Glomerular endothelial cell (primary cell): Measurements from ENCODE around the gene LY6G5C. TPM values are rescaled to one million over a fixed set of nuclear protein-coding genes. Genes with fewer than 3 reads are reported as not detected.
A peak's percentile ranks its signal among the peaks of the same experiment; 100 is the strongest.

Source experiments
- DNase-seq: peaks from one replicate; pipeline ENCODE4 v3.0.0-alpha.2; 2011; ENCODE audit warnings: low read depth, low spot score; ENCODE audit errors: extremely low read depth
- total RNA-seq: library from RNA; depleted of rRNA; stranded (reverse); fragments of >200 nt; gene quantifications from 2 replicates; pipeline ENCODE4 v1.2.3, GENCODE V29; 2015

Gene LY6G5C
- total RNA-seq, 1 donor from 2014 or later = 4.1 TPM

DNA sequence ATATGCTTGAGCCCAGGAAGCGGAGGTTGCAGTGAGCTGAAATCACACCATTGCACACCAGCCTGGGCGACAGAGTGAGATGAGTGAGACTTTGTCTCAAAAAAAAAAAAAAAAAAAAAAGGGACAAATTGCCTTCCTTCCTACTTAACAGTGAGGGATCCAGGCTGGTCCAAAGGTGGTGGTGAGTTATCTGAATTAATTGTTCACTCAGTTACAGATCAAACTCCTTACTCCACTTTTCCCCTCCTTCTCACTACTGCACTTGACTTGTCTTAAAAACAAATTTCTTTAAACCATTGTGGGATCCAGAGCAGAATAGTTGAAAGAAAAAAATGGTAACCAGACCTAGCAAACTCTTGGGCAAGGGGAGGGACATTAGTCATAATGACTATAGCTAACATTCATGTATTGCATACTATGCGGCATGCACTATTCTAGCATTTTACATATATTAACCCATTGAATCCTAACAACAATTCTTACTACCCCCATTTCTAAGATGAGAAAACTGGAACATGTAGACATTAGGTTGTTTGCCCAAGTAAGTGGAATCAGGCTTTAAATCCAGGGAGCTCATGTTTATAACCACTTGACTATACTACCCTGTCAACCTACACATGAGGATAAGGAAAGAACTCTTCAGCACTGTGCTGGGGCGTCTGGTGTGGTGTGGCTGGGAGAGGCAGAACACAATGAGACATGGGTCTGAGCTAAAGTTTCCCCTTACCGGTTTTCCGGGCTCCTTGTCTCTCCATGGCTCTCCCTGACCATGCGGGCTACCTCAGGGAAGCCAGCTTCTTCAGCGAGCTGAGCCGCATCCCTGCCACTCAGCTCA lies 17.5 kb downstream of the LY6G5C start:
- DNase-seq = no peak

DNA sequence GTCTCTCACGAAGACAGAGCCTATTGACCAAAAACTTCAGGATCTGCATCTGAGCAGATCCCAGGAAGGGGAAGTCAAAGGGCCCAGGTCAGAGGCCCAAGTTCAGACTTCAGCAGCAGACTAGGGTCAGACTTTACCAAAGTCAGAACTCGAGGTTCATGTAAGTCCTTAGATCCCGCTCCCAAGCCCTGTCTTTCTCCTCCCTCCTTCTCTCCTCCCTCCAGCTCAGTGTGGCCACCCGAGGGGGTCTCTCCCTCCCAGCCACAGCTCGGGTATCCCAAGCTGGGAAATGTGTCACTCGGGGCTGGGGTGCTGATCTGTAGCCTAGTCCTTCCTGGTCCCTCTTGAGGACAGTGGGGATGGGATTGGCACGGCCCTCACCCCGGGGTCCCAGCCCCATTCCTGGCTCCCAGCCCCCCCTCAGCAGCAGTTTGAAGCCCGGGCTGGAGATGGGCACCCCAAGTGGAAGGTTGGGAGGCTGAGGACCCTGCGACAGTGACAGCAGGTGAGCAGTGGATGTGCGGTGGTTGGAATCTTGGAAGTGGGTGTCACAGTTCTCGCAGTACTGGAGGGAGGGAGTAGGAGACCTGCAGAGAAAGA lies 18.6 kb downstream of the LY6G5C start:
- DNase-seq = no peak

DNA sequence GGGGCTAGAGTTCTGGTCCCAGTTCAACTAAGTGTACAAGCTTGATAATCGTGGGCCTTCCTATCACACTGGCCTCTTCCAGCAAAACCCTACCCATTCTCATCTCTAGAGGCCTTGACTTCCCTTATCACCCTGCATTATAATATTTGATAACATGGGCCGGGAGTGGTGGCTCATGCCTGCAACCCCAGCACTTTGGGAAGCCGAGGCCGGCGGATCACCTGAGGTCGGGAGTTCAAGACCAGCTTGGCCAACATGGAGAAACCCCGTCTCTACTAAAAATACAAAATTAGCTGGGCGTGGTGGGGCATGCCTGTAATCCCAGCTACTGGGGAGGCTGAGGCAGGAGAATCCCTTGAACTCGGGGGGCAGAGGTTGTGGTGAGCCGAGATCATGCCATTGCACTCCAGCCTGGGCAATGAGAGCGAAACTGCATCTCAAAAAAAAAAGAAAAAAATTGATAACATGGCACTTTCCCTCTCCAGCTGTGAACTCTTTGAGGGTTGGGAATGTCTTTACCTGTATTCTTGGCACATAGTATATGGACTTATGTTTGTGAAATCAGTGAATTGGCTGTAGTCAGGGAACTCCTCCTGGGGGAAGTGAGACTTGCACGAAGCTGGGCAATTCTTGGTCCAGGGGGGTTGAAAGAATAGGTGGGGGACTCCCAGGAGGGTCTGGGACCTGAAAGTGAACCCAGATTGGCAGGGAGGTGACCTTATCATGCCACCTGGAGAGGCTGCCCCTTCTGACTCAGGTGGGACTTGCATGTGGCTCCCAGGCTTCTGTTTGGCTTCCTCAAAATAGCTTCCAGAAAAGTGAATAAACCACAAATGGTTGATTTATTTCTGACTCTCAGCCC lies 19.4 kb downstream of the LY6G5C start:
- no peak for DNase-seq

DNA sequence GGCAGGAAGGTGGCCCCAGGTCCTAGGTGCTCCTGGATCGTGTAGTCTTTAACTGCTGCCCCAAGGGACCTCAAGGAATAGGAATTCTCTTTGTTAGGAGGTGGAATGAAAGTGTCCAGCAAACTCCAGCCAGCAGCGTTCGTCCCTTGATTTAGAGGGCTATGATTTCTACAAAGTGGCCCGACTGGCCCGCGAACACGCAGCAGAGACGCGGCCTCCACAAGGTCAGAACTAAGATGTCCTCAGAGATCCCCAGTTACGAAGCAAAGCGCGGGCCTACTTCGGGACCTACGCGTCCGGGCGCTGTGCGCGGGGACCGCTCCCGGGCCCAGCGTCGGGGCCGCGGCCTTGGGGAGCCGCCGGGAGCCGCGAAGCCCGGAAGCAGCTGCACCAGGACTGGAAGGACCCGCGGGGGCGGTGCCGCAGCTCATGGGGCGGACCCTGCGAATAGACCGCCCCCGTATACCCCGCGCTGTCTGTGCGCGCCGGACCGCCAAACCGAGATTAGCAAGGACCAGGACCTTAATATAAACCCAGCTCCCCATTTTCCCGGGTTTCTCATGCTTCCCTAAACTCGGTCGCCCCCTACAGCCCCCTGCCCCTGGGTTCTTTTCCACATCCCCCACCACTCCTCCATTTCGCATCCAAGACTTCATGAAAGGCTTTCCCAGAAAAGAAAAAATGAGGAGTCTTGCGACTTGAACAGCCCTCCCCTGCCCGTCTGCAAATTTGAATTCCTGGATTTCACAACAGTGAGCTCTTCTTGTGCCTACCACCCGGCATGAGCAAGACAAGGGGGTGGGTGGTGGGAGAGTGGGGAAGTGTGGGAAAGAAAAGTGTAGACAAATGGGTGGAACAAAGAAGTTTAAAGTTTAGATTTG lies 20.2 kb downstream of the LY6G5C start, which contains the start of gene C6orf47:
TSS of gene C6orf47 (minus strand) at position 398 of the 881 bp plus-strand sequence. CDS start 831 bp downstream, outside the sequence.
- DNase-seq = no peak

DNA sequence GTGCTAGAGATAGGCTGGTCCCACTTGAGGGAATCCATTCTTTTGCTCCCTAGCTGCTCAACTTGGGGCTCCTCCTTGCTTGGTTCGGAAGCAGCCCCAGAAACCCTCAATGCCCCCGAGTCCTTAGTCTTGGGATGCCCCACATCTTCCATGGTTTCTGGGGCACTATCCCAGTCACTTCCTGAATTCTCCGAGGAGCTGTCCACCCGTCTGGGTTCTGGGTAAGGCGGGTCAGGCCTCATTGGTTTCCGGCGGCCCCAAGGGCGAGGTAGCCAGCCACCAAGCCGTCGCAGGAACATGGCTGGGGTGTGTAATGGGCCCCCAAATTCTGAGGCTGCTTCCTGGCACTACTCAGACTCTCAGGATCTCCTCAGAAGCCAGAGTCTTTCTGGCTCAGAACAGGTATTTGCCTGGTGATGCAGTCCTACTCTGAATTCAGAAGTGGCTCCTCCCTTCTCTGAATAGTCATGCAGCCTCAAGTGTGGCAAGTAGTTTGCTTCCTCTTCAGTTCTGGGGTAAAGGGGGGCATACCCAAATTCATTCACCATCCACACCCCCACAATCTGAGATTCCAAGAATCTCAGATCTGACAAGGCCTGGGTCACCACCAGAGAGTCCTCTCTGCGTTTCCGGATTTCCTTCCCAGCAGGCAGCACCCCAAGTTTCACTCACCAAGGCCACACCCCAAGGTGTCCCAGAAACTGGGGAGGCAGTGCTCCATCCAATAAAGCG lies 21.1 kb downstream of the LY6G5C start:
- DNase-seq = no peak

DNA sequence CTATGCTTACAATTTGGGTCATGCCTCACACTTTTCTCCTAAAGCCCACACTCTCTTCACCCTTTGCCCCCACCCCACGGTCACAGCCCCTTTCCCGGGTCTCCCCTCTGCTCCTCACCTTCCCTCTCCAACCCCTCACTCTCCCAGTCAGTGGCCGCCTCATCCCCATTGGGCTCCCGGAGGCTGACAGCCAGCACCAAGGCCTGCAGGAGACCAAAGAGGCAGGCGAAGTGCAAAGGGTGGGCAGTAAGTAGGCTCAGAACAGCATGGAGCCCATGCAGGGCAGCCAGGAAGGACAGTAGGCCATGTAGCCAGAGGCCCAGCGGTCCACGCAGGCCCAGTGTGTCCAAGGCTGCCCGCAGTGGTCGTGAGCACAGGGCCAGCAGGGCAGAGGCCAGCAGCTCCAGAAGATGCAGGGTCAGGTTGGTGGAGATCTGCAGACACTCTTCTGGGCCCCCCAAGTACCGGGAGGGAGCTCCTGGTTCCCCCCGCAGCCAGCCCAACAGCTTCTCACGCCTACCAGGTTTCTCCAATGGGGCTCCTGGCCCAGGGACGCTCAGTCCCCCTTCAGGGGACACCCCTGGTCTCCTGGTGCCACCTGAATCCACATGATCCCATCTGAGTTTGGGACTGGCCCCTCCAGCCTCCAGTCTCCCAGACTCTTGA lies 21.8 kb downstream of the LY6G5C start:
- no peak for DNase-seq

DNA sequence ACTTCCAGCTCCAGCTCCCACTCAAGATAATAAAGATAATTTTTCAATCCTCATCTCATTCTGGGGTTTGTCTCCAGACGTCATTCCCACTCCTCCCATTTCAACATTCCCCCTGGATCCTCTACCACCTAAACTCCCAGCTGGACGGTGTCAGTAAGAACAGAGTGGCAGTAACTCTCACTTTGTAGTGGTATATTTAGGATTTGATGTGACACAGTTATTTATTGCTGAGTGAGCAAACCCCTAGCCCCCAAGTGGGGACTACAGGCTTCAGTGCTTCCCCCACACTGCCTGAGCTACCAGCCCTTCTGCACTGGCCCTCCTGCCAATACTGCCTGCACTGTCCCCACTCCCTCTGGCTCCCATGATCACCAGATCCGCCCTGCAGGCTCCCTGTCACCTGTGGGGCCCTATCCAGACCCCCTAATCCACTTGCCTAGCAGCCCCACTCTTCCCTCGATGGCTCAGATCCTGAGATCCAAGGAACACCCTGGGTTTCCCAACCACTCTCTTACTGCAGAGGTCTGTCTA lies 22.6 kb downstream of the LY6G5C start:
- DNase-seq = no peak

DNA sequence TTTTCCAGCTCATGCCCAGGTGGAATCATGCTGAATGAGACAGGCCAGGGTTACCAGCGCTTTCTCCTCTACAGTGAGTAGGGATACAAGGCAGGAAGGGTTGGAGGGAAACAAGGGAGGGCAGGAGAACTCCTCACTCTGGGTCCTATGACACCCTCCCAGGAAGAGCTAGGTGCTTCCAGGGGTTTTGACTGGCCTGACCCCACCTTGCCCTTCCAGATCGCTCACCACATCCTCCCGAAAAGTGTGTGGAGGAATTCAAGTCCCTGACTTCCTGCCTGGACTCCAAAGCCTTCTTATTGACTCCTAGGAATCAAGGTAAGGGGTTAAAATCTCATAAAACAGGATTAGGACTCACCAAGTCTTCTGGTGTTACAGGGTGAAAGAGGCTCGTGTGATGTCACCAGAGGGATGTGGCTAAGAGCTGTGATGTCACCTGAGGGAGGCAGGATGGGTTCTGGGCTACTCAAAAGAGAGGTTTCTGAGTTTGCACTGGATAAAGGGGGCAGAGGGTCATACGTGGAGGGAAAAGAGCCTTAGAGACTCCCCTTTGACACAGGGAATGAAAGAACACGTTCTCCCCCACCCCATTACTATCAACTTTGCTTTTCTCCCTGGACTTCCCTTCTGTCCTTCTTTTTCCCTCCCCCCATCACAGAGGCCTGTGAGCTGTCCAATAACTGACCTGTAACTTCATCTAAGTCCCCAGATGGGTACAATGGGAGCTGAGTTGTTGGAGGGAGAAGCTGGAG lies 23.3 kb downstream of the LY6G5C start:
- no peak for DNase-seq

DNA sequence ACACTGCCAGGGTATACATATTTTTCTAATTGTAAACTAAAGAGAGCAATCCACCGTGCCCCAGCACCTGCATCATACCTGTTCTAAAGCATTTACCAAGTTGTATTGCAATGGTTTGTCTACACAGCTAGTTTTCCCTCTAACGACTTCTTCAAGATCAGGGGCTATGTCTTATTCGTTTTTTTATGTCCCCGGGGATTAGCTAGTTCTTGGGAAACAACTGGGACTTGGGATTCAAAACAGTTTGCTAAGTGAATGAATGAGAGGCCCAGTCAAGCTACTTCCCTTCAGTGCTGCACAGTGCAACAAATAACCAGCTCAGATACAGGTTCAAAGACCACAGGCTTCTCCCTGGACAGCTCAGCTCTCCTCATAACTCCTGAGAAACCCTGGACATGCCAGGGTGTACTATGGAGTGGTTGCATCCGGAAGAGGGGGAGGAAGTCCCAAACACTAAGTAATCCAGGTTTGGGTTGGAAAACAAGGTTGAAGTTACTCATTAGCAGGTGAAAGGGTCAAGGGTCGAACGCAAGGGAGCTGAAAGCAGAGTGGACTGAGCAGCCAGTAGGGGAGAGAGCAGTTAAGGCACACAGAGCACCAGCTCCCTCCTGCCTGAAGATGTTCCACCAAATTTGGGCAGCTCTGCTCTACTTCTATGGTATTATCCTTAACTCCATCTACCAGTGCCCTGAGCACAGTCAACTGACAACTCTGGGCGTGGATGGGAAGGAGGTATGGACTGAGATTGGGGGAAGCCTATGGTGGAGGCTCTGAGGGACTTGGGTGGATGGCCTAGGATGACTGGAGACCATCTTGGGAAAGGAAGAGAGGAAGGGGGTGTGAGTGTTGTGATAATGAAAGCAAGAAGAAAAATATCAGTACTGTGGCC lies 25.3 kb downstream of the LY6G5C start, which contains the start of gene APOM:
TSS of gene APOM (plus strand) at position 546 of the 889 bp plus-strand sequence. CDS start at position 619, 73 bp downstream.
- no peak for DNase-seq

DNA sequence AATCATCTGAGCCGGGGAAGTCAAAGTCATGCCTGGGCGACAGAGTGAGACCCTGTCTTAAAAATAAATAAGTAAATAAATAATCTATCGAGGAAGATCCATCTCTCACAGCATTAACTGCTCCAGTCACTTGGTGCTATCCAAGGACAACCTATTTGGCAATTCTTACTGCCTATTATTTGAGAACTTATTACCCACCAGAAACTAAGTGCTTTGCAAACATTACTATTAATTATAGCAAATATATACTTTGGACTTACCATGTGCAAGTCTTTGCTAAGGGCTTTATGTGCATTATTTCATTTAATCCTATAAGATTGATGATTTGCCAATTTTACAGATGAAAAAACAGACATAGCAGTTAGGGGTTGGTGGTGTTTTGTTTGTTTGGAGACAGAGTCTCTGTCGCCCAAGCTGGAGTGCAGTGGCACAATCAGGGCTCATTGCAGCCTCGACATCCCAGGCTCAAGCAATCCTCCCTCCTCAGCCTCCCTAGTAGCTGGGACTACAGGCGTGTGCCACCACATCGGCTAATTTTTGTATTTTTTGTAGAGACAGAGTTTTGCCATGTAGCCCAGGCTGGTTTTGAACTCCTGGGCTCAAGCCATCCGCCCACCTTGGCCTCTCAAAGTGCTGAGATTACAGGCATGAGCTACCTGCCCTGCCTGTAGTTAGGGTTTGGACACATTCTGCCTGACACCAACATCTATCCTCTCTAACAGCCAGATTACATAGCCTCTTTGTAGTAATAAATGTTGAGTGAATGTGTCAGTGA lies 26.1 kb downstream of the LY6G5C start:
- no peak for DNase-seq

DNA sequence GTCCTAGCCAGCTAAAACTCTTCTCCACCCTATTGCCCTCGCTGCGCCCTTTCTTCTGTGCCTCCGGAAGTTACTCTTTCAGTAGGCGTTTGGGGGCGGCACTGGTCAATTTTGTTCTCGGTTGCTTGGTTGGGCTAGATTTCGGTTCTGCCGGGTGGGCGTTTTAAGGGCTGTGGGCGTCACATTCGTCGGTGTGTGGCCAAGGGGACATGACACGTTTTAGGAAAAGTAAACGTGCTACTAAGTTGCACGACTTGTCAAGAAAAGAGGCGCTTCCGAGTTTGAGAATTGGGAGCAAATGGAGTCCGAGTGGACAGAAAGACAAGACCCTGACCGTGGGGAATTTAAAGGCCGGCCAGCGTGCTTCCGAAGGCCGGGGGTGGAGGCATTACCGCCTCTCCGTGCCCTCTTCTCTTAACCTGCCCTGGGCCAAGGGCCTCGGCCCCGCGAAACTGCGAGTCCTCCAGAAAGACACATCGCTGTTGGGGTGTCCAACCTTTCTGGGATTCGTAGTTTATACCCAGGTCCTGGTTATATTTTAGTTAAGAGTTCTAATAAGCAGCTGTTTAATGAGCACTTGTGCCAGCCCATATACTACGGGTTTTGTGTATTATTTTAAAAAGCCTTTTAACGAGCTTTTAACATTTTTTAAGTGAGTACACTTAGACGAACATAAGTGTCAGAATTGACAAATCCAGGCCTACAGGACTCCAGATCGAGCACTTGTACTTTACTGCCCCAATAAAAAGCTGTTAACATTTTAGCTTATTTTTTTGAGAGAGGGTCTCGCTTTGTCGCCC lies 27.7 kb downstream of the LY6G5C start:
- DNase-seq = no peak

DNA sequence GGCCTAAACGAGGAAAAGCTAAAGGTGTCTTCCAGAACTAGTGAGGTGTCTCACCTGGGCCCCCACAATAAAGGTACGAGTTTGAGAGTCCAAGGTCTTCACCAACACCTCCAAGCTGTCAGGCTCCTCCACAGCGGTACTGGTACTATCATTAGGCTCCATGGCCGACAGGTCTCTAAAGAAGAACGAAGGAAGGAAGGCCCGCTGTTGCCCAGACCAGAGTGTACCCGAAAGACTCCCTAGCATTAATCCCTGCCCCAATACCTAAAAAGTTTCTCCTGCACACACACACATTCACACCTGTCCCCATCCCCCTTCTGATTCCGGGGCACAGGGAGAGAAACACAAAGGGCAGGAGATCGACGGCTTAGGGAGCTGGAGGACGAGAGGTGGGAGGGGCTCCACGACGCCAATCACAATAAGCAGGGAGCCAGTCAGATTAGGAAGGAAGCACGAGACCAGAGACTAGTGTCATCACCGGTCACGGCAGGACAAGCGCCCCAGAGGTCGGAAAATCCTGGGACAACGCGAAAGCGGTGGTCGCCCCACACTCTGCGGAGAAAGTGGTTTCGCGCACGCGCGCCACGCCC lies 29.2 kb downstream of the LY6G5C start:
- DNase-seq = peak; percentile 55

DNA sequence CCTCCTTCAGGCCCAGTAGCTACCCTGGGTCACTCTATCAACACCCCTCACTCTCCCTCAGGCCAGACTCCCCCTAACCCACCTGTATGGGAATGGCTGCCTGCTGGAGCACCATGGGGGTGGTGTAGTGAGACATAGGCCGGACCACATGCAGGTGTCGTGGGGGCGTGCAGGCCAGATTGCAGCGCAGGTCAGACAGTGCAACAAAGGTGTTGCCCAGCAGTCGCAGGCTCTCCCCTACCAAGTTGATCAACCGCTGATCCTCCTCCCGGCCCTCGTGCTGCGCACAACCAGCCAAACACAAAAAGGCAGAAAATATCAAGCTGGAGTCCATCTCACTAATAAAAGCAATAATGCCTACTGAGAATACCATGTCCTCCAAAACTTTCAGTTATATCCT lies 35.5 kb downstream of the LY6G5C start:
- no peak for DNase-seq

DNA sequence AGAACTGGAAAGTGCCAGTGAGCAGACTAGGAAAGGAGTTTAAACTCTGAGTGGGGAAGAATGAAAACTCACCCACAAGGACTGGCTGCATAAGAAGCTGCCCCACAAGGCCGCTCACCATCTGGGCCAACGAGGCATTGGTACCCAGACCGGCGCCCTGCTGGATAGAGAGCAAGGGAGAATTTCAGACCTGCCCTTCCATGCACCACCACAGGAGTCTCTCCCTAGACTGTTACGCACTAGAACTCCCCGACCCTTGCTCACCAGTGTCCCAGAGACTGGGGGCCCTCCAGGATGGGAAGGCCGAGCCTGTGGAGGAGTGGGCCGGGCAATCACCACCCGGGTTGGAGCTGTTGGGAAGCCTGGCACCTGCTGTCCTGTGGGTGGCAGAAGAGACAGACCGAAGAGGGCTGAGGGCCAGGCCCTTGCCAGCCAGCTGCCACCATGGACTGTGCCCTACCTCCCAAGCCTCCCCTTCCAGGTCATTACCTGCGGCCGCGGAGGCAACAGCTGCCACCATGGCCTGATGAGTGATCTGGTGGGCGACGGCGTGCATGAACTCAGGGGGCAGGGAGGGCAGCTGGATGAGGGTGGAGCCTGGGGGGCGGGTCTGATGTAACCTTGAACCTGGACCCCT lies 36.9 kb downstream of the LY6G5C start:
- DNase-seq = no peak
